Hepatocyte (in vitro differentiated cells): ENCODE measurements around the gene C19orf25. TPM values are rescaled to one million over a fixed set of nuclear protein-coding genes. Genes with fewer than 3 reads are reported as not detected.

Experiments used
- DNase-seq: peaks from one replicate; pipeline ENCODE4 v3.0.0-alpha.2; 2016; ENCODE audit warnings: low spot score
- H2AFZ ChIP-seq: fragments of 200-600 bp; sonication (generic); 2 replicates; pipeline ENCODE4 v1.6.0; 2016; ENCODE audit warnings: antibody characterized with exemption, mild to moderate bottlenecking
- H3K27ac ChIP-seq: fragments of 200-600 bp; sonication (generic); 2 replicates; pipeline ENCODE4 v1.5.1; 2016; ENCODE audit warnings: mild to moderate bottlenecking
- H3K27me3 ChIP-seq: fragments of 200-600 bp; sonication (generic); 2 replicates; pipeline ENCODE4 v1.6.1; 2016
- H3K36me3 ChIP-seq: fragments of 200-600 bp; sonication (generic); replicated peaks from 2 replicates; pipeline ENCODE4 v1.5.1; 2016; ENCODE audit warnings: low read depth; ENCODE audit not compliant: insufficient read depth
- H3K4me1 ChIP-seq: fragments of 200-600 bp; sonication (generic); 2 replicates; pipeline ENCODE4 v1.5.1; 2016; ENCODE audit warnings: mild to moderate bottlenecking, moderate library complexity; ENCODE audit not compliant: insufficient read depth
- H3K4me2 ChIP-seq: fragments of 200-600 bp; sonication (generic); 2 replicates; pipeline ENCODE4 v1.6.0; 2016
- H3K4me3 ChIP-seq: fragments of 200-600 bp; sonication (generic); 2 replicates; pipeline ENCODE4 v1.5.1; 2016; ENCODE audit warnings: mild to moderate bottlenecking
- H3K79me2 ChIP-seq: fragments of 200-600 bp; sonication (generic); 2 replicates; pipeline ENCODE4 v1.6.0; 2017; ENCODE audit warnings: mild to moderate bottlenecking
- H3K9me2 ChIP-seq: fragments of 200-600 bp; sonication (generic); replicated peaks from 2 replicates; pipeline ENCODE4 v1.6.0; 2017; ENCODE audit warnings: mild to moderate bottlenecking; ENCODE audit not compliant: insufficient read depth
- H3K9me3 ChIP-seq: fragments of 200-600 bp; sonication (generic); 2 replicates; pipeline ENCODE4 v1.5.1; 2016; ENCODE audit warnings: low read depth, mild to moderate bottlenecking
- H4K20me1 ChIP-seq: fragments of 200-600 bp; sonication (generic); 2 replicates; pipeline ENCODE4 v1.6.0; 2016; ENCODE audit warnings: mild to moderate bottlenecking; ENCODE audit not compliant: insufficient read depth, poor library complexity, severe bottlenecking
- CTCF ChIP-seq: fragments of 200-600 bp; sonication (generic); IDR thresholded peaks from 2 replicates; pipeline ENCODE4 v1.5.1; 2016; ENCODE audit warnings: antibody characterized with exemption, mild to moderate bottlenecking; ENCODE audit not compliant: poor library complexity
- EZH2 ChIP-seq: fragments of 200-600 bp; sonication (generic); IDR thresholded peaks from 2 replicates; pipeline ENCODE4 v1.6.1; 2016; ENCODE audit warnings: antibody characterized with exemption, mild to moderate bottlenecking, borderline replicate concordance
- EZH2phosphoT487 ChIP-seq: fragments of 200-600 bp; sonication (generic); IDR thresholded peaks from one replicate; pipeline ENCODE4 v1.6.1; 2018; ENCODE audit warnings: antibody characterized with exemption, mild to moderate bottlenecking, low read depth, moderate library complexity; ENCODE audit not compliant: unreplicated experiment, severe bottlenecking
- WGBS: methylation state at CpG from one replicate; pipeline ENCODE4 v1.1.6; 2016; ENCODE audit warnings: low lambda C conversion rate; ENCODE audit errors: missing lambda C conversion rate; 5-methylcytosine and 5-hydroxymethylcytosine counted together
- polyA plus RNA-seq: library from polyadenylated mRNA; unstranded; fragments of >200 nt; fragmentation: Nextera tagmentation; extraction: Ambion mirVana; gene quantifications from 2 replicates; pipeline ENCODE4 v1.2.1, GENCODE V29; 2016
- total RNA-seq: library from RNA; depleted of rRNA; stranded (reverse); fragments of >200 nt; gene quantifications from 2 replicates; pipeline ENCODE4 v1.2.3, GENCODE V29; 2014

C19orf25 gene
- total and polyA plus RNA-seq, 2 experiments from 2014 or later, result 36.3 to 43.6 TPM

DNA sequence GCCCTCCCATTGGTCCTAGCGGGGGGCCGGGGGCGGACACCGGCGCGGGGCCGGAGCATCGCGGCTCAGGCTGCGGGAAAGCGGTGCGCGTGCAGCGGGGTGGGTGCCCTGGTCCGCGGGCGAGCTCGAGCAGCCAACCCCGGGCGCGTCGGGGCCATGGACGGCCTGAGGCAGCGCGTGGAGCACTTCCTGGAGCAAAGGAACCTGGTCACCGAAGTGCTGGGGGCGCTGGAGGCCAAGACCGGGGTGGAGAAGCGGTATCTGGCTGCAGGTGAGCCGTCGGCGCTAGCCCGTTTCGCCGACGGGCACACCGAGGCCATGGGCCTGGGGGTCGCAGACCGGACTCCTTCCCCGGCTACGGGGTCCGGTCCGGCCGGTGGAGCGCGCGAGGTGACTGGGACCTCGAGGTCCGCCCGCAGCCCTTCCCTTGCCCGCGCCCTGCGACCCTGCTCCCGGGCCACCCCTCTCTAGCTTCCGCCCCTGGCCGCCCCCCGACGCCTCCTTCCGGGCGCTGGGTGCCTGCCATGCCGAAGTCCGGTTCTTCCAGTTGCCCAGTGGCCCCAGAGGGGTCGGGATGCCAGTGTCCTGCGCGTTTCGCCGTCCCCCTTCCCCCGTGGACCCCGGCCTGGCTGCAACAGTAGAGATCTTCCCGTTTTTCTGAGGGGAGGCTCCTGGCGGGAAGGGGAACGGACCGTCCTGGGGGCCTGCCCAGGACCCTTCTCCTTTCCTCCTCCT is 12.3 kb upstream of the C19orf25 start, which contains the start of gene REEP6:
TSS of gene REEP6 (plus strand) at position 68 of the 735 bp plus-strand sequence. CDS start at position 157, 89 bp downstream.
- TF ChIP-seq EZH2phosphoT487 (no peak), CTCF (no peak), EZH2 (no peak)
- peak within 1 kb of the TSS; percentile 62 for H3K4me3 ChIP-seq

GRCh38 chr19:1490311-1491113 is 11.5 kb upstream of the C19orf25 start, which contains the start of gene PCSK4:
TSS of gene PCSK4 (minus strand) at chr19:1490350. CDS start at chr19:1490346, 4 bp downstream.
- no peaks in the 10 kb centered on the region for H3K9me2 ChIP-seq
- peak within 1 kb of the TSS; percentile 62 for H3K4me3 ChIP-seq
- H3K4me1 ChIP-seq, result peaks cover 21% of the 10 kb centered on the region
- H3K27me3 ChIP-seq, result no peaks in the 10 kb centered on the region
- H2AFZ ChIP-seq, result peak within 1 kb of the TSS; percentile 44
- H3K4me2 ChIP-seq, result peak within 1 kb of the TSS; percentile 78
- H4K20me1 ChIP-seq, result no peaks in the 10 kb centered on the region
- no peaks in the 10 kb centered on the region for H3K9me3 ChIP-seq
- WGBS, result 2% methylated on average over 46 of the region's 74 CpGs
- H3K79me2 ChIP-seq, result peaks cover 14% of the 10 kb centered on the region
- TF ChIP-seq EZH2phosphoT487 (no peak), CTCF (no peak), EZH2 (no peak)
- H3K36me3 ChIP-seq, result no peaks in the 10 kb centered on the region
- DNase-seq, result peak; percentile 100
- peak within 1 kb of the TSS; percentile 86 for H3K27ac ChIP-seq

More for the DNA sequence above, 12.3 kb upstream of the C19orf25 start, which contains the start of gene REEP6:
- no peaks in the 10 kb centered on the region for H3K36me3 ChIP-seq
- WGBS, result 19% methylated on average over 27 of the region's 73 CpGs
- H3K79me2 ChIP-seq, result peaks cover 15% of the 10 kb centered on the region
- H3K9me3 ChIP-seq, result no peaks in the 10 kb centered on the region
- no peaks in the 10 kb centered on the region for H3K9me2 ChIP-seq
- peak within 1 kb of the TSS; percentile 78 for H3K4me2 ChIP-seq
- no peak for DNase-seq
- peak within 1 kb of the TSS; percentile 86 for H3K27ac ChIP-seq
- peaks cover 21% of the 10 kb centered on the region for H3K4me1 ChIP-seq
- no peaks in the 10 kb centered on the region for H3K27me3 ChIP-seq
- H4K20me1 ChIP-seq, result no peaks in the 10 kb centered on the region
- peak within 1 kb of the TSS; percentile 44 for H2AFZ ChIP-seq

DNA sequence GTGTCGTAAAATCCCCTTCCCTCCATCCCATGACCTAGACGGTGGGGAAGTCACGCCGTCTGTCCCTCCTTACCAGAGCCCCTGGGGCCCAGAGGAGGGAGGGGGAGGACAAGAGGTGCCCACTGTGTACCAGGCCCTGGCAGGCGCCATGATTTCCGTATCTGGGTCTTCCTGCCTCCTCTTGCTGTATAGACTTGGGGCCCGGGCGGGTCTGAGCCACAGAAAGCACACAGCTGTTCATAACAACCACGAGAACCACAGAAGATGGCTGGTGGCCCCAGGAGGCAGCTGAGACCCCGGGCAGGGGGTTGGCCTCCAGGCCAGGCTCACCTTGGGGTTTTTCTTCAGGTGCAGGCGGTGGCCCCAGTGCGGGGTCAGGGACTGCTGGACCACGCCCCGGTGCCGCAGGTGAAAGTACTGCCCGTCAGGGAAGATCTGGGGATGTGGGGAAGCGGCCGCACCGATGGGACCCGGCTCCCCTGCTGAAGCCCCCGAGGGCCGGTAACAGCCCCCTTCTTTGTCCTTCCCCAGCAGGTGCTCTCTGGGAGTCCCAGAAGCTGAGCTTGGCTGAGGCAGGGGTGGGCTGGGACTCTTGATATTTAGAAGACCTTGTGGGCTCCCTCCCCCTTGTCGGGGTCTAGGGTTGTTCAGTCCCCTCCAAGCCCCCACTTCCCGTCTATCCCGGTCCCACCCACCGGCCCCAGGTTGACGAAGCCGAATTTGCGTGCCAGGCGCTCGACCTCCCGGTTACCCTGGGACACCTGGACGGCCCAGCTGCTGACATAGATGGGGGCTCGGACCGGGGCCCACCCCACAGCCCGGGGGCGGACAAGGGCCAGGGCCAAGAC is 10.7 kb upstream of the C19orf25 start:
- Histone ChIP-seq H2AFZ (peak overlapping the region; percentile 44), H3K27me3 (no peaks in the 10 kb centered on the region), H3K4me2 (peak overlapping the region; percentile 74), H3K9me2 (no peaks in the 10 kb centered on the region), H3K79me2 (peaks cover 10% of the 10 kb centered on the region), H3K9me3 (no peaks in the 10 kb centered on the region), H3K4me1 (peaks cover 21% of the 10 kb centered on the region), H3K36me3 (no peaks in the 10 kb centered on the region), H3K4me3 (peak overlapping the region; percentile 62), H4K20me1 (no peaks in the 10 kb centered on the region), H3K27ac (peak overlapping the region; percentile 86)
- WGBS, result 38% methylated on average over 33 of the region's 37 CpGs
- DNase-seq, result no peak
- TF ChIP-seq EZH2, result no peak
- no peak for TF ChIP-seq CTCF
- TF ChIP-seq EZH2phosphoT487, result no peak
